SK-N-SH (cell line): ENCODE measurements around the gene KLK3.

Experiments
- EP300 ChIP-seq, 2 experiments: IDR thresholded peaks; 2 replicates each; pipeline versions ENCODE4 v1.4.0 to v1.6.1; 2012; ENCODE audit warnings: borderline replicate concordance in 1 of 2, low read depth in 1 of 2, low read length in 1 of 2
- FOXM1 ChIP-seq: IDR thresholded peaks from 2 replicates; pipeline ENCODE4 v1.4.0; 2012; ENCODE audit warnings: low read depth, mild to moderate bottlenecking
- GABPA ChIP-seq: IDR thresholded peaks from 2 replicates; pipeline ENCODE4 v1.4.0; 2012; ENCODE audit warnings: low read depth, mild to moderate bottlenecking
- NFIC ChIP-seq: IDR thresholded peaks from 2 replicates; pipeline ENCODE4 v1.4.0; 2012; ENCODE audit warnings: borderline replicate concordance
- RCOR1 ChIP-seq: fragments of 150-350 bp; IDR thresholded peaks from 2 replicates; pipeline ENCODE4 v1.6.1; 2017; ENCODE audit warnings: antibody characterized with exemption, low read length
- YY1 ChIP-seq: IDR thresholded peaks from 2 replicates; pipeline ENCODE4 v1.4.0; 2012; ENCODE audit warnings: low read depth, mild to moderate bottlenecking
- TF ChIP-seq, protein P1 (sequence below): fragments of 200-600 bp; sonication (generic); IDR thresholded peaks from 2 replicates; pipeline ENCODE4 v1.6.1; 2017; ENCODE audit warnings: antibody characterized with exemption, mild to moderate bottlenecking, moderate library complexity
- TF ChIP-seq, protein P2 (sequence below): IDR thresholded peaks from 2 replicates; pipeline ENCODE4 v1.6.1; 2012; ENCODE audit warnings: mild to moderate bottlenecking, low read depth, low read length, moderate library complexity

DNA sequence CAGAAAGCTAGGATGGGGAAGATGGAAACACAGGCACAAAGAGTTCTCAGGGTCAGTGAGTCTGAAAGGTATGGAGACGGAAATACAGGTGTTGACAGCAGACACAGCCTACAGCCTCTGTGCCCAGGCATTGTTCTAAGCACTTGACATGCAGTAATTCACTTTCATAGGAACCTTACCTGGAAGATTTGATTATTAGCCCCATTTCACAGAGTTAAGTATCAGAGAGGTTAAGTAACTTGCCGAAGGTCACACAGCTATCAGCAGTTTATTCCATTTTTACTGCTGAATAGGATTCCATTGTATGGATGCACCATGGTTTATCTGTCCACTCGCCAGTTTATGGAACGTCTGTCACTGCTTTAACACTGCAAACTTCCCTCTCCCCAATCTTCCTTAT is 43.3 kb downstream of the KLK3 start:
- TF ChIP-seq, protein P1, sequence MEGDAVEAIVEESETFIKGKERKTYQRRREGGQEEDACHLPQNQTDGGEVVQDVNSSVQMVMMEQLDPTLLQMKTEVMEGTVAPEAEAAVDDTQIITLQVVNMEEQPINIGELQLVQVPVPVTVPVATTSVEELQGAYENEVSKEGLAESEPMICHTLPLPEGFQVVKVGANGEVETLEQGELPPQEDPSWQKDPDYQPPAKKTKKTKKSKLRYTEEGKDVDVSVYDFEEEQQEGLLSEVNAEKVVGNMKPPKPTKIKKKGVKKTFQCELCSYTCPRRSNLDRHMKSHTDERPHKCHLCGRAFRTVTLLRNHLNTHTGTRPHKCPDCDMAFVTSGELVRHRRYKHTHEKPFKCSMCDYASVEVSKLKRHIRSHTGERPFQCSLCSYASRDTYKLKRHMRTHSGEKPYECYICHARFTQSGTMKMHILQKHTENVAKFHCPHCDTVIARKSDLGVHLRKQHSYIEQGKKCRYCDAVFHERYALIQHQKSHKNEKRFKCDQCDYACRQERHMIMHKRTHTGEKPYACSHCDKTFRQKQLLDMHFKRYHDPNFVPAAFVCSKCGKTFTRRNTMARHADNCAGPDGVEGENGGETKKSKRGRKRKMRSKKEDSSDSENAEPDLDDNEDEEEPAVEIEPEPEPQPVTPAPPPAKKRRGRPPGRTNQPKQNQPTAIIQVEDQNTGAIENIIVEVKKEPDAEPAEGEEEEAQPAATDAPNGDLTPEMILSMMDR = no peak
- TF ChIP-seq EP300 (IDR thresholded peaks at IDR 0.05; ENCODE audit: borderline replicate concordance in 1 of 2, low read depth in 1 of 2, low read length in 1 of 2) (no peak), FOXM1 (no peak), NFIC (no peak), RCOR1 (no peak), YY1 (no peak), GABPA (no peak)
- TF ChIP-seq, protein P2, sequence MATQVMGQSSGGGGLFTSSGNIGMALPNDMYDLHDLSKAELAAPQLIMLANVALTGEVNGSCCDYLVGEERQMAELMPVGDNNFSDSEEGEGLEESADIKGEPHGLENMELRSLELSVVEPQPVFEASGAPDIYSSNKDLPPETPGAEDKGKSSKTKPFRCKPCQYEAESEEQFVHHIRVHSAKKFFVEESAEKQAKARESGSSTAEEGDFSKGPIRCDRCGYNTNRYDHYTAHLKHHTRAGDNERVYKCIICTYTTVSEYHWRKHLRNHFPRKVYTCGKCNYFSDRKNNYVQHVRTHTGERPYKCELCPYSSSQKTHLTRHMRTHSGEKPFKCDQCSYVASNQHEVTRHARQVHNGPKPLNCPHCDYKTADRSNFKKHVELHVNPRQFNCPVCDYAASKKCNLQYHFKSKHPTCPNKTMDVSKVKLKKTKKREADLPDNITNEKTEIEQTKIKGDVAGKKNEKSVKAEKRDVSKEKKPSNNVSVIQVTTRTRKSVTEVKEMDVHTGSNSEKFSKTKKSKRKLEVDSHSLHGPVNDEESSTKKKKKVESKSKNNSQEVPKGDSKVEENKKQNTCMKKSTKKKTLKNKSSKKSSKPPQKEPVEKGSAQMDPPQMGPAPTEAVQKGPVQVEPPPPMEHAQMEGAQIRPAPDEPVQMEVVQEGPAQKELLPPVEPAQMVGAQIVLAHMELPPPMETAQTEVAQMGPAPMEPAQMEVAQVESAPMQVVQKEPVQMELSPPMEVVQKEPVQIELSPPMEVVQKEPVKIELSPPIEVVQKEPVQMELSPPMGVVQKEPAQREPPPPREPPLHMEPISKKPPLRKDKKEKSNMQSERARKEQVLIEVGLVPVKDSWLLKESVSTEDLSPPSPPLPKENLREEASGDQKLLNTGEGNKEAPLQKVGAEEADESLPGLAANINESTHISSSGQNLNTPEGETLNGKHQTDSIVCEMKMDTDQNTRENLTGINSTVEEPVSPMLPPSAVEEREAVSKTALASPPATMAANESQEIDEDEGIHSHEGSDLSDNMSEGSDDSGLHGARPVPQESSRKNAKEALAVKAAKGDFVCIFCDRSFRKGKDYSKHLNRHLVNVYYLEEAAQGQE = no peak
